GM18498 (cell line): ENCODE data around the gene SEC16A.
A peak's percentile ranks its signal among the peaks of the same experiment; 100 is the strongest.

Experiments used
- ATAC-seq: cut with Tn5 transposase; IDR thresholded peaks from one replicate; pipeline ENCODE4 v1.9.1; 2021; ENCODE audit warnings: mild to moderate bottlenecking, moderate library complexity; ENCODE audit not compliant: unreplicated experiment

Gene SEC16A

DNA sequence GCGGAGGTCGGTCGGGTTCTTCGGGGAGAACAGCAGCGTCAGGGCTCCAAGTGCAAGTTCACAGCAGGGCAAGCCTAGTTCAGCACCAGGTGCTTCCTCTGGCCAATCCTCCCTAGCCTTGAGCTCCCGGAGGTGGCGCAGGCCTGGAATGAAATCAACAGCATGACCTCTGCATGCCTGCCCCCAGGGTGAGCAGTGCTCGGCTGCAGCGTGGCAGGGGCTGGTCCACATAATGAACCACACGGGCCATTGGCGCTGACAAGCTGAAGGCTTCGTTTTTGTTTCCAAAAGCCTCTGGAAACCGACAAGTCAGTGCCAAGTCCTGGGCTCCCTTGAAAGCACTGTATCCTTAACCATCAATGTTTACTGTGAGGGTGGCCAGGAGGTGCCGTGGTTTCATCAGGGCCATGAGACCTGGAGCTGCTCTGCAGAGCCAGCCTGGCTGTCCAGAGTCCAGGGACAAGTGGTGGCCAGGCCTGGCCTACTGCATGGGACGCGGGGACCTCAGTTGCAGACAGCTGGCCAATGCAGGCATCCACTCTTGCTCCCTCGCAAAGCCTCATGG is 41.1 kb downstream of the SEC16A start:
- ATAC-seq, result no peak

DNA sequence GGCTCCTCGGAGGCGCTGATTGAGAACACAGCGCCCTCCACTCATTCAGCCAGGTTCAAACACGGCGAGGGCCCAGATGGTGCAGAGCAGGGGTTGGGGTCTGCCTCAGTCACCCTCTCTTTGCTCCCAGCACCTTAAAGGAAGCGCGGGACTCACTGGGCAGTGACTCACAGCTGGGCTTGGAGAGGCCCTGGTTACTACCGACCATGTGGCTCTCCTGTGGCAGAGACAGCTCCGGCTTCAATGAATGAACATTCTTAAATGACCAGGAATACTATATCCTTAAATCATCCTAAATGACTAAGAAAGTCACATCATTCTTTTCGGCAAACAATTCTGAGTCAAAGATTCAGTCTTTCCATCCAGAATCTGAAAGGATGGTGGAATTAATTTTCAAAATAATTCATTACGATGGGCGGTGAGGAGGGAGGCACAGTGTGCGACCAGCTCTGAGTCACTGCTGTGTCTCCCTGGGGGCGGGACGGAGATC is 41.6 kb downstream of the SEC16A start:
- ATAC-seq, result no peak

DNA sequence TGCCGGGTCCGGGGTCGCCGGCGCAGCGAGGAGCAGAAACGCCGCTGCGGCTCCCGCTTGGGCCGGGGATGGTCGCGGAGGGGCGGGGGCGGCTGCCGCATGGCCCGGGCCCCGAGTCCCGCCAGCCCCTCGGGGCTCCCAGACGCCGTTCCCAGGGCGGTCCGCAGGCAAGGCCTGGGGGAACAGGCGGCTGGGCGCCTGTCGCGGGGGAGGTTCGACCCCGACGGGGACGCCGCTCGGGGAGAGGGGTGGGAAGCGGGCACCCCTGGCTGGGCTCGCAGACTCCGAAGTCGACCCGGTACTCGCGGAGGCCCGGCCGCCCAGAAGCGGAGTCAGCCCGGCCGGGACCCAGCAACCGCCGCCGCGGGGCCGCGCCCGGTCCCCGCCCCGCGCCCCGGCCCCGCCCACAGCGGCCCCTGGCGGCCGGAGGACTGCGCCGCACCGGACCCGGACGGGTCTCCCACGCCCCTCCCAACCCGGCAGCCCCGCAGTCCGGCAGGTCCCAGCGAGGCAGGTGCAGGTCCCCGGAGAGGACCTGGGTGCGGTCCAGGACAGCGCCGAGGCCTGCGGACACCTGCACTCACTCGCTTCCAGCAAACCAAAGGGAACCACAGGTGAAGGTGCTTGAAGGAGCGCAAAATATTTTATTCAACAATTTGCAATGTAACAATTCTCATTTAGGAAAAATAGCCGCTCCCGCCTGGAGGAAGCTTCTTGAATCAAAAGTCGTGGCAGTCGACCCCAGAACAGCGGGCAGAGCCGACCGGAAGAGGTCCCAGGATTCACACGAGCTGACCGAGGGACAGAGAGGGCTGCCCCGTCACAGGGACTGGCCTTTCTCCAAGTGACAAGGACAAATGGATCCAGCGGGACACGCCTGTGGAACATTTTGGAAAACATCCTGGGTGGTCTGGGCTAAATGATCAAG is 43.1 kb downstream of the SEC16A start, which contains the start of gene INPP5E:
Gene INPP5E (minus strand): TSS at position 365 of the 928 bp plus-strand sequence. CDS start 426 bp downstream, outside the sequence.
- ATAC-seq, result peak; percentile 84

GRCh38 chr9:136438548-136439480 is 44.0 kb downstream of the SEC16A start:
- peak; percentile 43 for ATAC-seq

DNA sequence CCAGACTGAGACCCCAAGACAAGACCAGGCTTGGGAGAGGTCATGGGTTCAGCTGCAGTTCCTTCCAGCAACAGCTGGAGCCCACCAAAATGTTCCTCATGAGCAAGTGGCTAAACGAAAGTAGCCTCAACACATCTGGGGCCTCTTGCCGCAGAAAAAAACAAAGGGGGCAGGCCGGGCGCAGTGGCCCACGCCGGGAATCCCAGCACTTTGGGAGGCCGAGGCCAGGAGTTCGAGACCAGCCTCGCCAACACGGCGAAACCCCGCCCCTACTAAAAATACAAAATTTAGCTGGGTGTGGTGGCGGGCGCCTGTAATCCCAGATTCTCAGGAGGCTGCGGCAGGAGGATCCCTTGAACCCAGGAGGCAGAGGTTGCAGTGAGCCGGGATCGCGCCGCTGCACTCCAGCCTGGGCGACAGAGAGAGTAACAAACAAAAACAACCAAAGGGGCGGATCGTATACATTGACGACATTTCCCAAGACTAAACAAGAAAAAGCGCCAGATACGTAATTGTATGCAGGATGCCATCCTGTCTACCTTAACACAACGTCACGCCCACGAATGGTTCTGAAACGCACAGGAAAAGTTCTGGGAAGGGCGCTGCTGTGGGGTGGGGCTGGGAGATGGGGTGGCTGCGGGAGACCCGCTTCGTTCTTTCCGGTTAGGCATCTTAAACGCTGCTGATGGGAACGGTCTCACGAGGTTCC is 44.8 kb downstream of the SEC16A start:
- no peak for ATAC-seq

DNA sequence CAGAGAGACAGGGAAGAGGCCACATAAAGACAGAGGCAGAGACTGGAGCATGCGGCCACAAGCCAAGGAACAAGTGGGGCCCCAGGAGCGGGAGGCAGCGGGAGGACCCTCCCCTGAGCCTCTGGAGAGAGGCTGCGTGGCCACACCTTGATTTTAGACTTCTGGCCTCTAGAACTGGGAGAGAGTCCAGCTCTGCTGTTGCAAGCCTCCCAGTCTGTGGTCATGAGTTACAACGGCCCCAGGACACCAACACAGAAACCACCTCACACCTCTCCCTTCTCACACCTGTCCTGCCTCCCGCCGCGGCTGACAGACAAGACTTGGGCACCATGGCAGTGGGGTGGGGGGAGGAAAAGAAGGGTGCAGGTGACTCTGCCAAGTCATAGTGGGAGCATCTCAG is 45.4 kb downstream of the SEC16A start:
- no peak for ATAC-seq

DNA sequence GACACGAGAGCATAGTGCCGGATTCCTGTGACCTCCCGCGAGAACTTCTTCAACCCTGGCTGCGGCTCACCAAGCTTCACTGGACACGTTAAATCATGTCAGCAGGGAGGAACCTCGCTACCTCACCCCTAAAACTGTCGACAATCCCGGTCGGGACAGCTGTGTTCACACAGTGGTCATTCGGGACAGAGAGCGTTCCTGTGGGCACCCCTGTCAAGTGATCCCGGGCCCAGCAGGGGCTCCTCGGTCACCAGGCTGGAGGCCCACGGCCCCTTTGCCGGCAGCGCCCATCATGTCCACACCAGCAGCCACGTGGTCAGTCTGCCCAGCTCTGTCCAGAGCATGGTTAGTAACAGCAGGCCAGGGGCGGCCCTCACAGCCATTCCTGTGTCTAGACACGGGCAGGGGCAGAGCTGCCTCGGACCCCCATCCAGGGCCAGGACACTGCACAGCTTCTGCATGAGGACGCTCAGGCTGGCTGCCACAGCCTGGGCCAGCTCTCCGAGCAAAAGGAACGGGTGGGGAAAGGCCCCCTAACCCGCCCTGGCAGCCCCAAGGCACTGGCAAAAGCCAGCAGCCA is 46.7 kb downstream of the SEC16A start:
- ATAC-seq, result no peak

DNA sequence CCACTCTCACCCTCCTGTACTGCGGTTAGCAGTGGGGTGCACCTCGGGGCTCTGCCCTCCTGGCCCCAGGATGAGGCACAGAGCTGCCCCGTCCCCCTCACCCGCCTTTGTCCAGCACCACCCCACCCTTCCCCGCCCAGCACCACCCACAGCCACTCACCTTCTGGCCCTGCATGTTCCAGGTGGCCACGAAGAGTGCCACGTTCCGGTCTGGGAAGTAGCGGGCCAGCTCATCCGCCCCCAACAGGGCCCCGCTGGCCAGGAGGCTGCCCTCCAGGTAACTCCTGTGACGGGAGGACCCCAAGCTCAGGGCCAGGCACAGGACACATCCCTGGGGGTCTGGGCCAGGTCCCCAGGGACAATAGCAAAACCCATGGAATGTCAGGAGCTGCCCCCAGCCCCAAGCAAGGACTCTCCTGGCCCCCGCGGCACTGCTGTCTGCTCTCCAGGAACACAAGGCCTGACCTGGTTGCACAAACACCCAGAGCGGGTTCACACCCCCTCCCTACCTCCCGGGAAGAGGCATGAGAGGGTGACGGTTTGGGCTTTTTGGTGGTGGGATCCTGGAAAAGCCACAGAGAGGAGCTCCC is 48.2 kb downstream of the SEC16A start:
- ATAC-seq, result no peak

GRCh38 chr9:136433849-136434579 is 48.8 kb downstream of the SEC16A start:
- no peak for ATAC-seq

DNA sequence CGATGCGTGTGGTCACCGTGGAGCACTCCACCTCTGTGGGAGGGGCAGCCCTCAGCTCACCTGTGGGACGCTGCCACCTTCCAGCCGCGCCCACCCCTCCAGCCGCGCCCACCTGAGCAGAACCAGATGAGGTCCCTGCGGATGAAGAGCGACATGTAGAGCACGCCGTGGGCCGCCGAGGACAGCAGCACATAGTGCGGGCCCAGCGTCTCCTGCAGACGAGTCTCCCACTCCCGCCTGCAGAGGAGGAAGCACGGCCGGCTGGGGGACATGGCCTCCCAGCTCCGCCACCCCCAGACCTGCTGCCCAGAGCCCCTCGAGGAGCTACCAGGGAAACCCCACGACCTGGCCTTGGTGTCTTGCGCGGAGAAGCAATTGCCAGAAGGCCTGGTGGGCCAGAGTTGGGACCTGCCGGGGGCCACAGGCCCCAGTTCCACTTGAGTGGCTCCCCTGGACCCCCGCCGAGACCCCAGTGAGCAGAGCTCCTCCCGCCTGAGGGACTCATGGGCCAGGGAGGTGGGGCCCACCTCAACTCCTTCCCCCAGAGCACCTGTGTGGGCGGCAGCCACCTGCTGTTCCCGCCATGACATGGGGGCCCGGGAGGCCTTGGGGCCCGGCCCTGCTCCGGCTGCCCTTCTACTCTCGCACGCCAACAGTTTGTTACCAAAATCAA is 49.7 kb downstream of the SEC16A start:
- no peak for ATAC-seq

GRCh38 chr9:136432591-136432990 is 50.2 kb downstream of the SEC16A start:
- no peak for ATAC-seq

GRCh38 chr9:136431782-136432350 is 51.0 kb downstream of the SEC16A start:
- ATAC-seq, result no peak

DNA sequence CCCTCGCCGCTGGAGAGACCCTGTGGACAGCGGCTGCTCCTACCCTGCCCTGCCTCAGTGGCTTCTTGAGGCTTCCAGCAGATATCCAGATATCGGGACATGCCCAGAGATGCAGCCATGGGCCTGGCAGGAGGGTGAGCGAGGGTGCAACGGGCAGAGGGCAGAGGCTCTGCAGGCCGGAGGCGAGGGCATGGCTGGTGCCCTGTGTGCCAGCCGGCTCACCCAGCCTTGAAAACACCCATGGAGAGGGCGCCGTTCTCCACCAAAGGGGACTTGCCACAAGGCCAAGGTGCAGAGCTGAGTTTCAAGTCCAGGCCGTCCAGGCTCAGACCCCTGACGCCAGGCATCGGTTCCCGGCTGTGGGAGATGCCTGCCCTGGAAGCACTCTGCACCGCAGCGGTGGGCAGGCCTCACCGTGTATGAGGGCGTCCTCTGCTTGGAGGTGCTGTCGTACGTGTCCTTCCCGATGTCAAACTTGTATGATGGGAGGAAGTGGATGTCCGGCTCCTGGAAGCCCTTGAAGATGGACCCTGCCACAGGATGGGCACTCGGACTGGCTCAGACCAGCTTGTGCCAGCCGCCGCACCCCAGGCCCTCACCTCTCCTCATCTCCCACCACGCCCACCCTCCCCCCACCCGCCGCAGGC is 52.1 kb downstream of the SEC16A start:
- ATAC-seq, result no peak

DNA sequence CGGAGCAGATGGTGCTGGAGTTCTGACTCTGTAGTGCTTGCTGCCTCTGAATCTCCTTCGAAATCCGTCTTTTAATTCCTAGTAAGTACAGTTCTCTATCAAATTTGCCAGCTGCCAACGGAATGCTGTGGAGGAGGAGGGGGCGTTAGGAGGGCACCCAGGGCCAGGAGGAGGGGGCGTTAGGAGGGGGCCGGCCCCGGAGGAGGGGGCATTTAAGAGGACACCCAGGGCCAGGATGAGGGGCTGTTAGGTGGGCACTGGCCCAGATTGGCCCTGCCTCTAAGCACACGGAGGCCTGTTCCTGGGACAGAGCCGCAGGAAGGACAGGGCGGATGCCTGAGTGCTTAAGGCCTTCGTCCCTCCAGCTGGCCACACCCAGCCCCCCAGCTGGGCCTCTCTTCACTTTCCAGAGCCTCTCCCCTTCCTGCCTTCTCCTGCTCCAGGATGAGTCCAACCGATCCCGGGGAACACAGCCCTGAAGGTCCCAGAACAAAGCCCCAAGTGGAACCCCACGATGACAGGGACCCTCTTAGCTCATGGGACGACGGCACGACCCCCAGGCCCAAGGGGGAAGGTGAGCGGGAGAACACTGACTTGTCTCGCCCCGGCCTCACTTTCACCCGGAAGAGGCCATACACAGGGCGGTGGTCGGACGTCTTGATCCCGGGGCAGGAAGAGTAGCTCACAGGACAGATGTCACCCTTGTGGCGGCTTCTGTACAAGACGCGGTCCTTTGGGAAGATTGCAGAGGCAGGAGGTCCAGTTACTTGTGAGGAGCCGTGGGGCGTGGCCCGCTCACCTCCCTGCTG is 53.0 kb downstream of the SEC16A start:
- no peak for ATAC-seq

DNA sequence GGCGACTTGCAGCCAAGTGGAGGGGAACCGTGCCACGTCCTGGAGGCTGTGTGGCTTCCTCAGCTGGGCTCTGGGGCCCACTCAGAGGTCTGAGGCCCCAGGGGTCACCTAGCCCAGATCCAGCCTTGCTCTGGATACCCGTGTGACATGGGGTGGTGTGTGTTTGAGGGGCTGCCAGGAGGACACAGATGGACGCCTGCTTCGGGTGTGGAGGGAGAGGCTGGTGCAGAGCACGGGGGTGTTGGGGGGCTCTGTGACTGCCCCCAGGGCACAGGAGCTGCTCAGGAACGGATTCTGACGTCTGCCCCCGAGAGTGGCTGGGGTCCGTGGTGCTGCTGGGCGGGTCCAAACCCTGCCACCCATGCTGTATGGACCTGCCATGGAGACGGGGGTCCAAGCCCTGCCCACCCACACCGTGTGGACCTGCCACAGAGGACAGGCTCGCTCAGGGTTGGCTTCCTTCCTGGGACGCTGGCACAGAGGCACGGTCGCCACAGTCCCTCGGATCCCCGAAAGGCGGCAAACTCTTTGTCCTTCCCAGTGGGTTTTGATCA is 53.7 kb downstream of the SEC16A start:
- ATAC-seq, result no peak

DNA sequence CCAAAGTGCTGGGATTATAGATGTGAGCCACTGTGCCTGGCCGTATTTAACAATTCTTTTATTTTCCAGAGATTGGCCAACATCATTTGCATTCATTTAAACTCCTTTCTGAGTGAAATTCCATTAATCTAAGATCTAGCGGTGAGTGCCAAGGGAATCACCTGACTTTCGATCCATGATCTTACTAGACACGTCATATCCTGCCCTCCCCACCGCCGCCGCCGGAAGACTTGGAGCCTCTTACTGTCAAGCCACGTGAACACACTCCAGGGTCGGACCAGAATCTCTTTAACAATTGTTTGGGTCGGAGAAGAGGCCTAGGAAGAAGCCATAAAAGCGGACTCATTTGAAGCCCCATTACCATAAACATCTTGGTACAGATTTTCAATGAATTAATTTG is 56.1 kb downstream of the SEC16A start:
- ATAC-seq, result no peak
